IMR-90 (cell line): ENCODE data around the gene STON2. TPM values are rescaled to one million over a fixed set of nuclear protein-coding genes. Genes with fewer than 3 reads are reported as not detected.

ENCODE experiments used
- ATAC-seq: fragments of 200-7000 bp; cut with Tn5 transposase; 2 replicates; pipeline ENCODE4 v1.9.1; 2020; ENCODE audit warnings: low read depth, mild to moderate bottlenecking, moderate library complexity
- BruUV-seq: library from RNA; stranded (reverse); fragments of 400-500 nt; replicated peaks from 2 replicates; lab custom pipeline; 2021; lab: Mats Ljungman, UMichigan
- CTCF ChIA-PET: fragments of 300-600 bp; formaldehyde crosslinking; extraction: SDS; loops from one replicate; lab custom pipeline; 2021; ENCODE audit warnings: antibody characterized with exemption; lab: Yijun Ruan, JAX
- POLR2A ChIA-PET: fragments of 300-600 bp; sonication (Branson Sonifier 250); formaldehyde crosslinking; loops from one replicate; lab custom pipeline; 2022; ENCODE audit warnings: antibody characterized with exemption; ENCODE audit not compliant: unreplicated experiment; lab: Charles Lee
- DNase-seq: peaks from one replicate; pipeline ENCODE4 v3.0.0; 2013
- H2AFZ ChIP-seq: replicated peaks from 2 replicates; pipeline ENCODE3; 2013; ENCODE audit warnings: low read length, mild to moderate bottlenecking; ENCODE audit not compliant: poor library complexity
- H2AK5ac ChIP-seq: 2 replicates; pipeline ENCODE4 v1.6.1; 2013; ENCODE audit warnings: low read depth, low read length, inconsistent platforms
- H2AK9ac ChIP-seq: replicated peaks from 2 replicates; pipeline ENCODE3; 2013; ENCODE audit warnings: mild to moderate bottlenecking, low read depth, low read length, moderate library complexity; ENCODE audit not compliant: poor library complexity
- H2BK120ac ChIP-seq: 2 replicates; pipeline ENCODE4 v1.6.1; 2013; ENCODE audit warnings: low read depth, low read length, inconsistent platforms
- H2BK15ac ChIP-seq: 3 replicates; pipeline ENCODE4 v1.6.1; 2013; ENCODE audit warnings: low read depth, low read length, inconsistent platforms
- H2BK20ac ChIP-seq: 2 replicates; pipeline ENCODE4 v1.6.1; 2013; ENCODE audit warnings: low read depth, mild to moderate bottlenecking, inconsistent platforms, low read length, moderate library complexity
- H2BK5ac ChIP-seq: 2 replicates; pipeline ENCODE4 v1.6.1; 2013; ENCODE audit warnings: mild to moderate bottlenecking, low read depth, low read length, inconsistent platforms; ENCODE audit not compliant: poor library complexity, severe bottlenecking
- H3K14ac ChIP-seq: replicated peaks from 2 replicates; pipeline ENCODE4 v1.6.1; 2013; ENCODE audit warnings: low read depth, low read length, inconsistent platforms
- H3K18ac ChIP-seq: 2 replicates; pipeline ENCODE4 v1.6.1; 2013; ENCODE audit warnings: low read depth, low read length, control low read depth
- H3K23ac ChIP-seq: 2 replicates; pipeline ENCODE4 v1.6.1; 2013; ENCODE audit warnings: low read depth, low read length, inconsistent platforms
- H3K27ac ChIP-seq: 2 replicates; pipeline ENCODE4 v1.5.1; 2013; ENCODE audit warnings: mild to moderate bottlenecking, control low read depth, low read length; ENCODE audit not compliant: insufficient read depth
- H3K27me3 ChIP-seq: 2 replicates; pipeline ENCODE4 v1.6.1; 2013; ENCODE audit warnings: low read length; ENCODE audit not compliant: control insufficient read depth, insufficient read depth
- H3K36me3 ChIP-seq: 2 replicates; pipeline ENCODE4 v1.6.1; 2013; ENCODE audit warnings: low read length, mixed read lengths; ENCODE audit not compliant: control insufficient read depth, insufficient read depth
- H3K4ac ChIP-seq: 2 replicates; pipeline ENCODE4 v1.6.1; 2013; ENCODE audit warnings: low read depth, low read length, inconsistent platforms
- H3K4me1 ChIP-seq: 2 replicates; pipeline ENCODE4 v1.6.1; 2013; ENCODE audit warnings: low read length, mixed read lengths; ENCODE audit not compliant: control insufficient read depth, insufficient read depth
- H3K4me2 ChIP-seq: 2 replicates; pipeline ENCODE4 v1.6.1; 2013; ENCODE audit warnings: low read depth, mild to moderate bottlenecking, control low read depth, low read length, moderate library complexity
- H3K4me3 ChIP-seq: 2 replicates; pipeline ENCODE4 v1.5.1; 2013; ENCODE audit warnings: low read depth, mild to moderate bottlenecking, control low read depth, low read length, moderate library complexity; ENCODE audit not compliant: insufficient read depth
- H3K56ac ChIP-seq: 2 replicates; pipeline ENCODE4 v1.6.1; 2013; ENCODE audit warnings: low read length, inconsistent platforms; ENCODE audit not compliant: insufficient read depth; ENCODE audit errors: extremely low read depth
- H3K79me1 ChIP-seq, 2 experiments: 2 replicates each; pipeline ENCODE4 v1.6.1; 2013; ENCODE audit warnings: low read length in 2 of 2, inconsistent platforms in 1 of 2, low read depth in 1 of 2
- H3K9ac ChIP-seq: 2 replicates; pipeline ENCODE4 v1.6.1; 2013; ENCODE audit warnings: low read depth, low read length, control low read depth
- H3K9me1 ChIP-seq: 2 replicates; pipeline ENCODE4 v1.6.1; 2013; ENCODE audit warnings: low read length, inconsistent platforms; ENCODE audit not compliant: insufficient read depth
- H3K9me3 ChIP-seq: 2 replicates; pipeline ENCODE4 v1.6.1; 2013; ENCODE audit warnings: low read length; ENCODE audit not compliant: control insufficient read depth, insufficient read depth
- H4K20me1 ChIP-seq: 2 replicates; pipeline ENCODE4 v1.6.1; 2013; ENCODE audit warnings: low read length, inconsistent platforms; ENCODE audit not compliant: insufficient read depth
- H4K5ac ChIP-seq: 2 replicates; pipeline ENCODE4 v1.6.1; 2013; ENCODE audit warnings: mild to moderate bottlenecking, low read depth, low read length, control low read depth
- H4K8ac ChIP-seq, 2 experiments: 2 replicates each; pipeline ENCODE4 v1.6.1; 2013; ENCODE audit warnings: low read depth in 2 of 2, low read length in 2 of 2, control low read depth in 1 of 2, inconsistent platforms in 1 of 2
- H4K91ac ChIP-seq: 2 replicates; pipeline ENCODE4 v1.6.1; 2013; ENCODE audit warnings: low read depth, low read length, inconsistent platforms; ENCODE audit not compliant: insufficient read depth
- BHLHE40 ChIP-seq: fragments of 150-350 bp; IDR thresholded peaks from 2 replicates; pipeline ENCODE4 v1.6.1; 2016; ENCODE audit warnings: mild to moderate bottlenecking, low read depth, low read length
- CEBPB ChIP-seq: IDR thresholded peaks from 2 replicates; pipeline ENCODE4 v1.6.1; 2012; ENCODE audit warnings: low read depth, low read length, improper control_type of control experiment
- CHD1 ChIP-seq: IDR thresholded peaks from 2 replicates; pipeline ENCODE4 v1.6.1; 2012; ENCODE audit warnings: low read depth, low read length, improper control_type of control experiment
- CTCF ChIP-seq: conservative IDR thresholded peaks from 2 replicates; pipeline ENCODE4 v1.5.1; 2012; ENCODE audit warnings: mild to moderate bottlenecking, low read depth, low read length, improper control_type of control experiment
- ELK1 ChIP-seq: fragments of 150-350 bp; IDR thresholded peaks from 2 replicates; pipeline ENCODE4 v1.6.1; 2016; ENCODE audit warnings: low read depth, mild to moderate bottlenecking, low read length, moderate library complexity, borderline replicate concordance
- FOS ChIP-seq: fragments of 150-350 bp; IDR thresholded peaks from 2 replicates; pipeline ENCODE4 v1.6.1; 2016; ENCODE audit warnings: low read depth, low read length
- MAFK ChIP-seq: IDR thresholded peaks from 2 replicates; pipeline ENCODE4 v1.6.1; 2012; ENCODE audit warnings: low read depth, low read length, improper control_type of control experiment
- MAZ ChIP-seq: IDR thresholded peaks from 2 replicates; pipeline ENCODE4 v1.6.1; 2012; ENCODE audit warnings: low read depth, mild to moderate bottlenecking, low read length, improper control_type of control experiment, moderate library complexity, borderline replicate concordance
- NFE2L2 ChIP-seq: fragments of 150-350 bp; IDR thresholded peaks from 2 replicates; pipeline ENCODE4 v1.6.1; 2016; ENCODE audit warnings: low read depth, mild to moderate bottlenecking, low read length
- POLR2A ChIP-seq: IDR thresholded peaks from 2 replicates; pipeline ENCODE4 v1.6.1; 2012; ENCODE audit warnings: mild to moderate bottlenecking, low read depth, low read length
- RAD21 ChIP-seq: IDR thresholded peaks from 2 replicates; pipeline ENCODE4 v1.6.1; 2012; ENCODE audit warnings: low read length, improper control_type of control experiment
- RCOR1 ChIP-seq: IDR thresholded peaks from 2 replicates; pipeline ENCODE4 v1.6.1; 2012; ENCODE audit warnings: mild to moderate bottlenecking, low read length, improper control_type of control experiment; ENCODE audit not compliant: insufficient replicate concordance
- RFX5 ChIP-seq: IDR thresholded peaks from 2 replicates; pipeline ENCODE4 v1.8.0; 2012; ENCODE audit warnings: low read depth, mild to moderate bottlenecking, low read length, moderate library complexity
- SMC3 ChIP-seq: fragments of 150-350 bp; IDR thresholded peaks from 2 replicates; pipeline ENCODE4 v1.6.1; 2016; ENCODE audit warnings: low read depth, mild to moderate bottlenecking, antibody characterized with exemption, low read length, moderate library complexity
- WGBS, 2 experiments: methylation state at CpG; one replicate each; pipeline versions ENCODE4 v1.1.5 to v1.1.7; 2013; ENCODE audit warnings: missing lambda C conversion rate in 2 of 2; ENCODE audit not compliant: insufficient read length in 1 of 2; ENCODE audit errors: extremely low coverage in 2 of 2; 5-methylcytosine and 5-hydroxymethylcytosine counted together
- dilution Hi-C: fragments of 300-500 bp; cut with HindIII; formaldehyde crosslinking; loops from one replicate; pipeline ENCODE4 v1.14.3; 2018; ENCODE audit warnings: low sequenced_read_pairs; ENCODE audit not compliant: unreplicated experiment
- in situ Hi-C: fragments of 300-500 bp; cut with MboI; formaldehyde crosslinking; loops from 3 replicates; pipeline ENCODE4 v1.14.3; 2019; ENCODE audit warnings: low sequenced_read_pairs, inconsistent platforms, mixed read lengths
- intact Hi-C: fragments of 100-400 bp; cut with micrococcal nuclease; formaldehyde crosslinking; loops from 2 replicates; pipeline ENCODE4 v1.10.0; 2022
- polyA plus RNA-seq, 3 experiments: library from polyadenylated mRNA; depleted of rRNA; stranded (reverse); fragments of >200 nt; gene quantifications; 2 replicates each; pipeline ENCODE4 v1.2.3, GENCODE V29; 2012; ENCODE audit warnings: low replicate concordance in 1 of 3
- total RNA-seq: library from RNA; depleted of rRNA; stranded (reverse); fragments of >200 nt; gene quantifications from 2 replicates; pipeline ENCODE4 v1.2.3, GENCODE V29; 2012
- TF ChIP-seq, protein P1 (sequence below): fragments of 150-350 bp; IDR thresholded peaks from 2 replicates; pipeline ENCODE4 v1.6.1; 2017; ENCODE audit warnings: mild to moderate bottlenecking, antibody characterized with exemption, low read length, low read depth

The STON2 gene
- total and polyA plus RNA-seq, 2 of the 4 experiments (the other 2 are of a cell fraction), result not detected

- Histone ChIP-seq H3K9me1 (no peaks in the 10 kb centered on the region), H3K18ac (no peak overlapping the region), H2AFZ (no peak overlapping the region), H3K4me3 (no peak overlapping the region), H3K56ac (no peak overlapping the region), H3K14ac (no peak overlapping the region), H3K79me1 (no peaks in the 10 kb centered on the region), H3K9me3 (no peaks in the 10 kb centered on the region), H3K27me3 (no peaks in the 10 kb centered on the region), H2AK9ac (no peak overlapping the region), H3K23ac (no peak overlapping the region), H2BK20ac (no peak overlapping the region), H3K36me3 (no peaks in the 10 kb centered on the region), H3K4ac (no peak overlapping the region), H4K8ac (no peak overlapping the region), H4K5ac (no peak overlapping the region), H2BK5ac (no peak overlapping the region), H2AK5ac (no peak overlapping the region), H2BK120ac (no peak overlapping the region), H3K4me1 (no peaks in the 10 kb centered on the region), H3K9ac (no peak overlapping the region), H4K20me1 (no peaks in the 10 kb centered on the region), H3K4me2 (no peak overlapping the region), H2BK15ac (no peak overlapping the region), H4K91ac (no peak overlapping the region), H3K27ac (no peak overlapping the region)
- no TSS peak for BruUV-seq
- ATAC-seq (no peak), DNase-seq (no peak)
- intact Hi-C loops (no loop called here), in situ Hi-C loops (no loop called here), dilution Hi-C loops (no loop called here)
- WGBS, 2 experiments, result 7% methylated on average over 2 of the region's 4 CpGs; no CpG with 5 or more reads in 1 of the 2 experiments
- CTCF ChIA-PET, result no interaction called here
- POLR2A ChIA-PET, result no interaction called here
- TF ChIP-seq, protein P1, sequence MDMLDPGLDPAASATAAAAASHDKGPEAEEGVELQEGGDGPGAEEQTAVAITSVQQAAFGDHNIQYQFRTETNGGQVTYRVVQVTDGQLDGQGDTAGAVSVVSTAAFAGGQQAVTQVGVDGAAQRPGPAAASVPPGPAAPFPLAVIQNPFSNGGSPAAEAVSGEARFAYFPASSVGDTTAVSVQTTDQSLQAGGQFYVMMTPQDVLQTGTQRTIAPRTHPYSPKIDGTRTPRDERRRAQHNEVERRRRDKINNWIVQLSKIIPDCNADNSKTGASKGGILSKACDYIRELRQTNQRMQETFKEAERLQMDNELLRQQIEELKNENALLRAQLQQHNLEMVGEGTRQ, result no peak
- TF ChIP-seq RAD21, result no peak
- no peak for TF ChIP-seq CEBPB
- TF ChIP-seq FOS, result no peak
- TF ChIP-seq CHD1, result no peak
- TF ChIP-seq ELK1, result no peak
- TF ChIP-seq MAZ, result no peak
- TF ChIP-seq CTCF, result no peak
- TF ChIP-seq BHLHE40, result no peak
- TF ChIP-seq SMC3, result no peak
- no peak for TF ChIP-seq MAFK
- no peak for TF ChIP-seq NFE2L2
- no peak for TF ChIP-seq RCOR1
- no peak for TF ChIP-seq POLR2A
- no peak for TF ChIP-seq RFX5
These were observed 103.9 kb downstream of the STON2 start for GRCh38 chr14:81295958-81296923.
